ENCODE results near the gene NPBWR2. TPM values are rescaled to one million over a fixed set of nuclear protein-coding genes. Genes with fewer than 3 reads are reported as not detected.
A peak's percentile ranks its signal among the peaks of the same experiment; 100 is the strongest.

Gene NPBWR2
- not detected for total RNA-seq (ENCODE audit: unreplicated experiment)
- long read RNA-seq: 0 reads

GRCh38 chr20:64106981-64107735, at the start of gene NPBWR2:
Gene NPBWR2 (minus strand): TSS chr20:64107565. CDS start chr20:64106831, 734 bp downstream.
- Mint-ChIP-seq H3K4me3 (ENCODE audit: unreplicated experiment) (no peak within 1 kb of the TSS), H3K27me3 (ENCODE audit: unreplicated experiment) (peaks cover 7% of the 10 kb centered on the region), H3K27ac (ENCODE audit: unreplicated experiment) (no peak within 1 kb of the TSS), H3K4me1 (ENCODE audit: unreplicated experiment) (no peaks in the 10 kb centered on the region), H3K9me3 (ENCODE audit: unreplicated experiment) (no peaks in the 10 kb centered on the region), H3K36me3 (ENCODE audit: low read depth, unreplicated experiment) (no peaks in the 10 kb centered on the region)
- TF ChIP-seq CTCF (IDR thresholded peaks at IDR 0.05; ENCODE audit: unreplicated experiment): no peak
- no peak for DNase-seq (ENCODE audit: low spot score)

- no peak overlapping the region for H3K4me3 Mint-ChIP-seq (ENCODE audit: unreplicated experiment)
- peaks cover 22% of the 10 kb centered on the region for H3K4me1 Mint-ChIP-seq (ENCODE audit: unreplicated experiment)
- peaks cover 3% of the 10 kb centered on the region for H3K27me3 Mint-ChIP-seq (ENCODE audit: unreplicated experiment)
- H3K36me3 Mint-ChIP-seq (ENCODE audit: low read depth, unreplicated experiment): peaks cover 5% of the 10 kb centered on the region
- no peaks in the 10 kb centered on the region for H3K9me3 Mint-ChIP-seq (ENCODE audit: unreplicated experiment)
- TF ChIP-seq CTCF (IDR thresholded peaks at IDR 0.05; ENCODE audit: unreplicated experiment): no peak
- no peak for DNase-seq (ENCODE audit: low spot score)
- H3K27ac Mint-ChIP-seq (ENCODE audit: unreplicated experiment): no peak overlapping the region
These were observed 48.9 kb upstream of the NPBWR2 start for GRCh38 chr20:64156136-64156885.

- Mint-ChIP-seq H3K27ac (ENCODE audit: unreplicated experiment) (no peak overlapping the region), H3K4me1 (ENCODE audit: unreplicated experiment) (peaks cover 19% of the 10 kb centered on the region), H3K36me3 (ENCODE audit: low read depth, unreplicated experiment) (peaks cover 10% of the 10 kb centered on the region)
These were observed 48.1 kb upstream of the NPBWR2 start for GRCh38 chr20:64155258-64156135.

GRCh38 chr20:64154590-64155257, 47.4 kb upstream of the NPBWR2 start:
- TF ChIP-seq CTCF (IDR thresholded peaks at IDR 0.05; ENCODE audit: unreplicated experiment): no peak
- Mint-ChIP-seq H3K4me3 (ENCODE audit: unreplicated experiment) (no peak overlapping the region), H3K9me3 (ENCODE audit: unreplicated experiment) (no peaks in the 10 kb centered on the region), H3K36me3 (ENCODE audit: low read depth, unreplicated experiment) (peaks cover 12% of the 10 kb centered on the region), H3K27me3 (ENCODE audit: unreplicated experiment) (peaks cover 10% of the 10 kb centered on the region), H3K27ac (ENCODE audit: unreplicated experiment) (no peak overlapping the region), H3K4me1 (ENCODE audit: unreplicated experiment) (peaks cover 19% of the 10 kb centered on the region)
- no peak for DNase-seq (ENCODE audit: low spot score)

More at GRCh38 chr20:64155258-64156135, 48.1 kb upstream of the NPBWR2 start:
- no peak for DNase-seq (ENCODE audit: low spot score)
- H3K27me3 Mint-ChIP-seq (ENCODE audit: unreplicated experiment): peaks cover 7% of the 10 kb centered on the region
- TF ChIP-seq CTCF (IDR thresholded peaks at IDR 0.05; ENCODE audit: unreplicated experiment): no peak
- H3K4me3 Mint-ChIP-seq (ENCODE audit: unreplicated experiment): peak overlapping the region; percentile 8
- no peaks in the 10 kb centered on the region for H3K9me3 Mint-ChIP-seq (ENCODE audit: unreplicated experiment)

All from endothelial cell (in vitro differentiated cells).